Measurements from ENCODE around the gene SHH. TPM values are rescaled to one million over a fixed set of nuclear protein-coding genes. Genes with fewer than 3 reads are reported as not detected.
A peak's percentile ranks its signal among the peaks of the same experiment; 100 is the strongest.

Gene SHH
- total and polyA plus RNA-seq, 5 donors, result not detected

DNA sequence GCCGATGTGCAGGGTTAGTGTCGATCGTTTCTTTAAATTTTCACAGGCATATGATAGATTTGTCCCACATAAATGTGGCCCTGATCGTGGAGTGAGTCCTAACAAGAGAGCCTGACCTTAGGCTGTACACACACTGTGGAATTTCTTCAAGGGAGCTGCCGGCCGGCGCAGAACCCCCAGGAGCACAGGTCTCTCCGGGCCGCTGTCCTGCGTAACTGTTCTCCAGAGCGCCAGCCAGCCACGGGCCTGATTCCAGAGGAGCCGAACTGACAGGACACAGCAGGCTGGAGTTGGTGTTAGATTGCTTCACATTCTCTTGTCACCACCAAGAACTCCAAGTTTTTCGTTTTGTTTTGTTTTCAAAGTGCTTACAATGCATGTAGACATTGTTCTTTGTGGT, 37.3 kb downstream of the SHH start:
- intact Hi-C loops (cut with DNase I), result no loop called here
- peak; percentile 55 to 69 for ATAC-seq
- Histone ChIP-seq H3K9me3 (ENCODE audit: control insufficient read depth, low read length) (no peaks in the 10 kb centered on the region), H3K4me1 (ENCODE audit: control insufficient read depth, insufficient read depth, low read length) (no peaks in the 10 kb centered on the region), H3K27me3 (ENCODE audit: control insufficient read depth, insufficient read depth) (no peaks in the 10 kb centered on the region), H3K4me3 (ENCODE audit: low read length) (no peak overlapping the region), H3K27ac (ENCODE audit: low read length) (no peak overlapping the region)
- WGBS, result 86% methylated on average over 14 of the region's 14 CpGs
- DNase-seq, result peak; percentile 67 to 73 (median 70)

DNA sequence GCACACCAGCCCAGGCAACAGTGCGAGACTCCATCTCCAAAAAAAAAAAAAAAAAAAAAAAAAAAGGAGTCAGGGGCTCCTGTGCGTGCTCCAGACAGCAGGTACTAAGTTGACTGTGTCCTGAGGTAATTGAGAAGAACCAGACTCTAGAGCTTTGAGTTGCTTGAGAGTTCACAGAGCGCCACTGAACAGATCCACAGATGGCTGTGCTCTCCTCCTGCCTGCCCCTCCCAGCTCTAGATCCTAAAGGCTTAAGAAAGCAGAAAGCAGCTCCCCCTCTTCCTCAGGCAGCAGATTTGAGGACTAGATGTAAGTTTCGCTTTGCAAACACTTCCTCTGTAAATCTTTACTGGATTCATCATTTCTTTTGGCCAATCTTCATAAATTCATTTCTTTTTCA, 38.7 kb downstream of the SHH start:
- DNase-seq, result no peak
- intact Hi-C loops (cut with DNase I), result no loop called here
- H3K27ac ChIP-seq (ENCODE audit: low read length), result no peak overlapping the region
- no peak overlapping the region for H3K4me3 ChIP-seq (ENCODE audit: low read length)
- H3K9me3 ChIP-seq (ENCODE audit: control insufficient read depth, low read length), result no peaks in the 10 kb centered on the region
- ATAC-seq, result no peak
- no peaks in the 10 kb centered on the region for H3K4me1 ChIP-seq (ENCODE audit: control insufficient read depth, insufficient read depth, low read length)
- WGBS, result 96% methylated on average over 4 of the region's 4 CpGs
- no peaks in the 10 kb centered on the region for H3K27me3 ChIP-seq (ENCODE audit: control insufficient read depth, insufficient read depth)

- no peak overlapping the region for H3K4me3 ChIP-seq (ENCODE audit: low read length)
- H3K27ac ChIP-seq (ENCODE audit: low read length), result no peak overlapping the region
- DNase-seq, result no peak
- intact Hi-C loops (cut with DNase I), result no loop called here
- no peaks in the 10 kb centered on the region for H3K27me3 ChIP-seq (ENCODE audit: control insufficient read depth, insufficient read depth)
- no peak for ATAC-seq
- WGBS, result 92% methylated on average over 6 of the region's 6 CpGs
- no peaks in the 10 kb centered on the region for H3K9me3 ChIP-seq (ENCODE audit: control insufficient read depth, low read length)
- H3K4me1 ChIP-seq (ENCODE audit: control insufficient read depth, insufficient read depth, low read length), result no peaks in the 10 kb centered on the region
Observed at GRCh38 chr7:155770241-155770640, 42.0 kb downstream of the SHH start.

- DNase-seq, result no peak
- no peak for ATAC-seq
- WGBS, result 81% methylated on average over 6 of the region's 6 CpGs
- Histone ChIP-seq H3K27me3 (ENCODE audit: control insufficient read depth, insufficient read depth) (no peaks in the 10 kb centered on the region), H3K4me1 (ENCODE audit: control insufficient read depth, insufficient read depth, low read length) (no peaks in the 10 kb centered on the region), H3K9me3 (ENCODE audit: control insufficient read depth, low read length) (no peaks in the 10 kb centered on the region), H3K27ac (ENCODE audit: low read length) (no peak overlapping the region), H3K4me3 (ENCODE audit: low read length) (no peak overlapping the region)
- intact Hi-C loops (cut with DNase I), result loop anchor here (5.0 to 10.0 kb wide), 2 partner anchors 172 to 175 kb away; no protein-coding TSS in a partner anchor
Observed at GRCh38 chr7:155769701-155770100, 42.6 kb downstream of the SHH start.

GRCh38 chr7:155766966-155767916, 45.0 kb downstream of the SHH start:
- H3K4me3 ChIP-seq (ENCODE audit: low read length), result no peak overlapping the region
- 86% methylated on average over 12 of the region's 12 CpGs for WGBS
- H3K27ac ChIP-seq (ENCODE audit: low read length), result no peak overlapping the region
- no peak for DNase-seq
- no peak for ATAC-seq
- H3K27me3 ChIP-seq (ENCODE audit: control insufficient read depth, insufficient read depth), result no peaks in the 10 kb centered on the region
- intact Hi-C loops (cut with DNase I), result loop anchor here (5.0 to 10.0 kb wide), 2 partner anchors 170 to 172 kb away; no protein-coding TSS in a partner anchor
- H3K9me3 ChIP-seq (ENCODE audit: control insufficient read depth, low read length), result no peaks in the 10 kb centered on the region
- peaks cover 7% of the 10 kb centered on the region for H3K4me1 ChIP-seq (ENCODE audit: control insufficient read depth, insufficient read depth, low read length)

GRCh38 chr7:155766386-155766785, 45.9 kb downstream of the SHH start:
- H3K27me3 ChIP-seq (ENCODE audit: control insufficient read depth, insufficient read depth), result no peaks in the 10 kb centered on the region
- 80% methylated on average over 12 of the region's 12 CpGs for WGBS
- H3K27ac ChIP-seq (ENCODE audit: low read length), result no peak overlapping the region
- H3K4me3 ChIP-seq (ENCODE audit: low read length), result no peak overlapping the region
- ATAC-seq (no peak), DNase-seq (no peak)
- intact Hi-C loops (cut with DNase I), result loop anchor here (5.0 to 10.0 kb wide), 2 partner anchors 169 to 172 kb away; no protein-coding TSS in a partner anchor
- no peaks in the 10 kb centered on the region for H3K9me3 ChIP-seq (ENCODE audit: control insufficient read depth, low read length)
- H3K4me1 ChIP-seq (ENCODE audit: control insufficient read depth, insufficient read depth, low read length), result peaks cover 11% of the 10 kb centered on the region

GRCh38 chr7:155765458-155765857, 46.8 kb downstream of the SHH start:
- Histone ChIP-seq H3K27ac (ENCODE audit: low read length) (no peak overlapping the region), H3K9me3 (ENCODE audit: control insufficient read depth, low read length) (no peaks in the 10 kb centered on the region), H3K4me1 (ENCODE audit: control insufficient read depth, insufficient read depth, low read length) (peaks cover 11% of the 10 kb centered on the region), H3K4me3 (ENCODE audit: low read length) (no peak overlapping the region), H3K27me3 (ENCODE audit: control insufficient read depth, insufficient read depth) (no peaks in the 10 kb centered on the region)
- DNase-seq (no peak), ATAC-seq (no peak)
- intact Hi-C loops (cut with DNase I), result loop anchor here (5.0 to 10.0 kb wide), 2 partner anchors 168 to 171 kb away; no protein-coding TSS in a partner anchor
- WGBS, result 82% methylated on average over 8 of the region's 8 CpGs

DNA sequence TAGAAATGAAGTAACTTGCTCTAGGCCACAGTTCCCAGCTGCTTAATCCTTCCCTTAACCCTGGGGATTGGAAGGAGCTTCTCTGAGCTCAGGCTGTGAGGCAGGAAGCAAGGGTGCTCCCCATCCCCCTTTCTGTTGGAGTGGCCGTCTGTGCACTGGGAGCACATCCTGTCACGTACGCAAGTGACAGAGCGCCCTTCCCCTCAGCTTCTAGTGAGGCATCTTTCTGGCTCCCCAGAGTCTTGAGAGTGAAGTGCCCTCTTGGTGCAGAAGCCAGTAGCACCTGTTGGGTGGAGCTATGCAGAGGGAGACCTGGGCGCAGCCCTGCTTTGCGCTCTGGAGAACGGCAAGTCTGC, 47.8 kb downstream of the SHH start:
- no peaks in the 10 kb centered on the region for H3K9me3 ChIP-seq (ENCODE audit: control insufficient read depth, low read length)
- H3K27ac ChIP-seq (ENCODE audit: low read length), result no peak overlapping the region
- no peaks in the 10 kb centered on the region for H3K27me3 ChIP-seq (ENCODE audit: control insufficient read depth, insufficient read depth)
- intact Hi-C loops (cut with DNase I), result loop anchor here in 1 of 4 donors (10.0 kb wide), 1 partner anchor 170 kb away; no protein-coding TSS in a partner anchor
- DNase-seq (no peak), ATAC-seq (peak in 1 of 2 donors; percentile 57)
- H3K4me3 ChIP-seq (ENCODE audit: low read length), result no peak overlapping the region
- whole genome bisulfite sequencing, result 54% methylated on average over 7 of the region's 7 CpGs
- H3K4me1 ChIP-seq (ENCODE audit: control insufficient read depth, insufficient read depth, low read length), result peaks cover 11% of the 10 kb centered on the region

DNA sequence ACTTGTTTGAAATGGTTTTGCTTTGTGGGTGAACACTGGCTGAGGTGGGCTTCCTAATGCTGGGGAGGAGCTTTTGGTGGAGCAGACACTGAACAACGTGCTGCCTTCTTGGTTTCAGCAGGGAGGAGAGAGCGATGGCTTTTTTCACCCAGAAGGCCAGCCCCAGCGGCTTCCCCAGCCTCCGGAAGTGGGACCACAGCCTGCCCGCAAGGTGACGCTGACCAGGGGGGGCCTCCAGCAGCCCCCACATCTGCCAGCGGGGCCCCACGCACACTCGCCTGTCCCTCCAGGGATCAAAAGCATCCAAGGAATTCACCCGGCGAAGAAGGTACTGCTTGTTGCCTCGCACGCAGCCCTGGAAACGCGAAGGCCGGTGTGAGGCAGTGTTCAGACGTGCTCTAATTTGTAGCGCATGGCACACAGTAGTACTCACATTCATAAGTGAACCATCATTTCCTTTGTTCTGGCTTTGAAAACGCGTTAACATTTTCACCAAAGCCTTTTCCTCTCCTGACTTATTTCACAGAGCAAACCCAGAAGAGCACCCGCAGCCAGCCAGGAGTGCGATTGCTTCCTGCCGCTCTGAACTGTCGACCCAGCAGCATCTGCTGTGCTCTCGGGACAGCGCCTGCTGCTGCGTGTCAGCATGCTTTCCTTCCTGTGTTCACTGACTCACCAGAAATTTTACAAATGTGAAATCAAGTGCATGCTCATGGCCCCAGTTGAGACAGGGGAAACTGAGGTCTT, 48.4 kb downstream of the SHH start:
- Histone ChIP-seq H3K27me3 (ENCODE audit: control insufficient read depth, insufficient read depth) (no peaks in the 10 kb centered on the region), H3K9me3 (ENCODE audit: control insufficient read depth, low read length) (no peaks in the 10 kb centered on the region), H3K4me1 (ENCODE audit: control insufficient read depth, insufficient read depth, low read length) (peaks cover 11% of the 10 kb centered on the region), H3K27ac (ENCODE audit: low read length) (no peak overlapping the region), H3K4me3 (ENCODE audit: low read length) (no peak overlapping the region)
- ATAC-seq (peak; percentile 6 to 59), DNase-seq (no peak)
- intact Hi-C loops (cut with DNase I), result loop anchor here in 1 of 4 donors (10.0 kb wide), 1 partner anchor 169 kb away; no protein-coding TSS in a partner anchor
- WGBS, result 49% methylated on average over 27 of the region's 27 CpGs

GRCh38 chr7:155763122-155763521, 49.1 kb downstream of the SHH start:
- Histone ChIP-seq H3K27me3 (ENCODE audit: control insufficient read depth, insufficient read depth) (no peaks in the 10 kb centered on the region), H3K4me1 (ENCODE audit: control insufficient read depth, insufficient read depth, low read length) (peaks cover 11% of the 10 kb centered on the region), H3K27ac (ENCODE audit: low read length) (no peak overlapping the region), H3K4me3 (ENCODE audit: low read length) (no peak overlapping the region), H3K9me3 (ENCODE audit: control insufficient read depth, low read length) (no peaks in the 10 kb centered on the region)
- 91% methylated on average over 10 of the region's 10 CpGs for WGBS
- intact Hi-C loops (cut with DNase I), result loop anchor here in 1 of 4 donors (10.0 kb wide), 1 partner anchor 168 kb away; no protein-coding TSS in a partner anchor
- DNase-seq, result no peak
- no peak for ATAC-seq

DNA sequence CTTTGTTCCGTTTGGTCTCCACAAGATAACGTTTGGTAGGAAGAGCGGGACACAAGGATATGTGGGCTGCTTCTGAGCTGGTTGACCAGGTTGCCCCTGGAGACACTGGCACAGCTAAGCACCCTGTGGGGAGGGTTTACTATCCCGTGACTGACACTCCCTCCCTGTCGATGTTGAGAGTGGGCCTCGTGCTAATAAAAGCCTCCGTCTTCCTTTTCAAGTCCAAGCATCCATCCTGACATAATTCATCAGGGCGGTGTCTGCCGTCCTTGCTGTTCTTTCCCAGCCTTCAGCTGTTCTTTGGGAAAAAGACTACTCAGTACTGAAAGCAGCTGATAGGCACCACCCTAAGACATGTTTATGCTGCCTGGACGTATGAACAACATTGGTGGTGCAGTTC, 49.6 kb downstream of the SHH start:
- ATAC-seq (peak; percentile 66 to 74), DNase-seq (no peak)
- 67% methylated on average over 10 of the region's 10 CpGs for WGBS
- H3K27me3 ChIP-seq (ENCODE audit: control insufficient read depth, insufficient read depth), result no peaks in the 10 kb centered on the region
- H3K4me3 ChIP-seq (ENCODE audit: low read length), result no peak overlapping the region
- intact Hi-C loops (cut with DNase I), result loop anchor here in 1 of 4 donors (10.0 kb wide), 1 partner anchor 168 kb away; no protein-coding TSS in a partner anchor
- no peaks in the 10 kb centered on the region for H3K9me3 ChIP-seq (ENCODE audit: control insufficient read depth, low read length)
- peaks cover 11% of the 10 kb centered on the region for H3K4me1 ChIP-seq (ENCODE audit: control insufficient read depth, insufficient read depth, low read length)
- no peak overlapping the region for H3K27ac ChIP-seq (ENCODE audit: low read length)

Data from right cardiac atrium (tissue), 5 donors.